Body of pancreas (tissue), 4 donors: Measurements from ENCODE around the gene COL23A1. TPM values are rescaled to one million over a fixed set of nuclear protein-coding genes. Genes with fewer than 3 reads are reported as not detected.

Experiments
- ATAC-seq: fragments of 150-250 bp; one replicate; pipeline ENCODE4 v1.9.1; 2016
- DNase-seq, 4 donors: peaks; one replicate each; pipeline ENCODE4 v3.0.0-alpha.2; 2019
- H3K27ac ChIP-seq, 4 donors: fragments of 200-600 bp; sonication (generic); 1 replicate in 3 of 4; 2 replicates in 1 of 4; pipeline versions ENCODE4 v1.5.1 to v1.6.1; 2016 to 2019; ENCODE audit warnings: mild to moderate bottlenecking in 1 of 4, mixed read lengths in 1 of 4, moderate library complexity in 1 of 4
- H3K27me3 ChIP-seq, 2 donors: fragments of 200-600 bp; sonication (generic); one replicate each; pipeline ENCODE4 v1.6.0; 2016; ENCODE audit warnings: mild to moderate bottlenecking in 1 of 2
- H3K36me3 ChIP-seq, 2 donors: fragments of 200-600 bp; sonication (generic); replicated peaks in 1 of 2; 2 replicates each; pipeline ENCODE4 v1.5.1; 2016; ENCODE audit warnings: low read depth in 2 of 2; ENCODE audit not compliant: insufficient read depth in 1 of 2
- H3K4me1 ChIP-seq: fragments of 200-600 bp; sonication (generic); one replicate; pipeline ENCODE4 v1.6.0; 2016
- H3K4me3 ChIP-seq, 2 donors: fragments of 200-600 bp; sonication (generic); 1 replicate in 1 of 2; 2 replicates in 1 of 2; pipeline ENCODE4 v1.5.1; 2016 to 2019
- H3K9me3 ChIP-seq, 3 donors: fragments of 200-600 bp; sonication (generic); 1 replicate in 2 of 3; 2 replicates in 1 of 3; pipeline ENCODE4 v1.5.1; 2016
- POLR2A ChIP-seq, 3 donors: fragments of 450-650 bp; IDR thresholded peaks; one replicate each; pipeline ENCODE4 v1.6.1; 2016; ENCODE audit warnings: antibody characterized with exemption in 3 of 3, mild to moderate bottlenecking in 2 of 3
- WGBS, 2 donors: methylation state at CpG; one replicate each; pipeline ENCODE4 v1.1.5; 2017; 5-methylcytosine and 5-hydroxymethylcytosine counted together
- intact Hi-C: fragments of 100-400 bp; cut with DNase I; formaldehyde crosslinking; loops from one replicate; pipeline ENCODE4 v1.15.1; 2023
- total RNA-seq, 2 donors: library from RNA; depleted of rRNA; stranded (reverse); fragments of >200 nt; gene quantifications; one replicate each; pipeline ENCODE4 v1.1.0, GENCODE V29; 2016
- TF ChIP-seq, protein P1 (sequence below), 7 experiments: fragments of 450-650 bp in 4 of 7; fragments of 200-600 bp in 3 of 7; sonication (generic) in 3 of 7; IDR thresholded peaks; one replicate each; pipeline ENCODE4 v1.5.1; 2016 to 2019; ENCODE audit warnings: antibody characterized with exemption in 7 of 7

COL23A1 gene
- total RNA-seq, 2 donors from 2014 or later: not detected

GRCh38 chr5:178285399-178286225 is 304.6 kb downstream of the COL23A1 start:
- WGBS, 2 donors: 47 to 71% methylated on average over 5 to 19 of the region's 19 CpGs
- no peaks in the 10 kb centered on the region for H3K36me3 ChIP-seq
- no peak overlapping the region for H3K4me3 ChIP-seq
- no peak for TF ChIP-seq POLR2A (IDR thresholded peaks at IDR 0.05)
- TF ChIP-seq, protein P1, sequence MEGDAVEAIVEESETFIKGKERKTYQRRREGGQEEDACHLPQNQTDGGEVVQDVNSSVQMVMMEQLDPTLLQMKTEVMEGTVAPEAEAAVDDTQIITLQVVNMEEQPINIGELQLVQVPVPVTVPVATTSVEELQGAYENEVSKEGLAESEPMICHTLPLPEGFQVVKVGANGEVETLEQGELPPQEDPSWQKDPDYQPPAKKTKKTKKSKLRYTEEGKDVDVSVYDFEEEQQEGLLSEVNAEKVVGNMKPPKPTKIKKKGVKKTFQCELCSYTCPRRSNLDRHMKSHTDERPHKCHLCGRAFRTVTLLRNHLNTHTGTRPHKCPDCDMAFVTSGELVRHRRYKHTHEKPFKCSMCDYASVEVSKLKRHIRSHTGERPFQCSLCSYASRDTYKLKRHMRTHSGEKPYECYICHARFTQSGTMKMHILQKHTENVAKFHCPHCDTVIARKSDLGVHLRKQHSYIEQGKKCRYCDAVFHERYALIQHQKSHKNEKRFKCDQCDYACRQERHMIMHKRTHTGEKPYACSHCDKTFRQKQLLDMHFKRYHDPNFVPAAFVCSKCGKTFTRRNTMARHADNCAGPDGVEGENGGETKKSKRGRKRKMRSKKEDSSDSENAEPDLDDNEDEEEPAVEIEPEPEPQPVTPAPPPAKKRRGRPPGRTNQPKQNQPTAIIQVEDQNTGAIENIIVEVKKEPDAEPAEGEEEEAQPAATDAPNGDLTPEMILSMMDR (IDR thresholded peaks at IDR 0.05): no peak
- no peak for DNase-seq
- no peak for ATAC-seq
- H3K9me3 ChIP-seq: peaks cover 0 to 5% (median 0%) of the 10 kb centered on the region in 3 donors
- no peaks in the 10 kb centered on the region for H3K27me3 ChIP-seq
- no peaks in the 10 kb centered on the region for H3K4me1 ChIP-seq
- no peak overlapping the region for H3K27ac ChIP-seq
- intact Hi-C loops: loop anchor here (10.0 kb wide), 1 partner anchor 549 kb away; no protein-coding TSS in a partner anchor

DNA sequence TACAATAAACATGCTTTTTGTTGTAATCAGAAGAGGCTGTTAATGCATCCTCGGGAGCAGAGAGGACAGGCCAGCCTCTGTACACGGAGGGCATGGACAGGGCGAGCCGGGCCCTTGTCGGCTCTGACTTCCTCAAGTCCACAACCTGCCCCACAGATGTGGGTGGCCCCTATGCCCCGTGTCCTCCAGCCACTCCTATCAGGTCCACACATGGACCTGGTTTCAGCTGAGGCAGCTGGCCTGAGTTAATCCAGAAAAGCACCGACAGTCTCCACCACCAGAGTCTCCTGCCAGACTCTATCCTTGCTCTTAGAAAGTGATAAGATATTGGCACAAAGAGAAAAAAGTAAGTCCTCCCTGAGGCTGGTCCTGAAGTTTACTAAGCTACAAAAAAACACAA is 305.2 kb downstream of the COL23A1 start:
- Histone ChIP-seq H3K4me3 (no peak overlapping the region), H3K9me3 (peaks cover 0 to 5% (median 0%) of the 10 kb centered on the region in 3 donors), H3K27ac (no peak overlapping the region), H3K36me3 (no peaks in the 10 kb centered on the region), H3K4me1 (peaks cover under 1% of the 10 kb centered on the region), H3K27me3 (no peaks in the 10 kb centered on the region)
- ATAC-seq (no peak), DNase-seq (no peak)
- TF ChIP-seq, protein P1 (IDR thresholded peaks at IDR 0.05): no peak
- 74 to 76% methylated on average over 7 of the region's 7 CpGs for WGBS, 2 donors
- intact Hi-C loops: loop anchor here (5.0 to 10.0 kb wide), 2 partner anchors 267 to 550 kb away; no protein-coding TSS in a partner anchor

GRCh38 chr5:178284093-178284675 is 306.0 kb downstream of the COL23A1 start:
- 30 to 31% methylated on average over 3 of the region's 3 CpGs for WGBS, 2 donors
- Histone ChIP-seq H3K4me3 (no peak overlapping the region), H3K4me1 (peaks cover 4% of the 10 kb centered on the region), H3K36me3 (no peaks in the 10 kb centered on the region), H3K27me3 (no peaks in the 10 kb centered on the region), H3K27ac (no peak overlapping the region), H3K9me3 (peaks cover 0 to 5% (median 0%) of the 10 kb centered on the region in 3 donors)
- TF ChIP-seq, protein P1 (IDR thresholded peaks at IDR 0.05): peak in 6 of 7 experiments; percentile 28 to 80 (median 43)
- no peak for TF ChIP-seq POLR2A (IDR thresholded peaks at IDR 0.05)
- DNase-seq (no peak), ATAC-seq (no peak)
- intact Hi-C loops: loop anchor here (5.0 to 10.0 kb wide), 2 partner anchors 268 to 551 kb away; no protein-coding TSS in a partner anchor

DNA sequence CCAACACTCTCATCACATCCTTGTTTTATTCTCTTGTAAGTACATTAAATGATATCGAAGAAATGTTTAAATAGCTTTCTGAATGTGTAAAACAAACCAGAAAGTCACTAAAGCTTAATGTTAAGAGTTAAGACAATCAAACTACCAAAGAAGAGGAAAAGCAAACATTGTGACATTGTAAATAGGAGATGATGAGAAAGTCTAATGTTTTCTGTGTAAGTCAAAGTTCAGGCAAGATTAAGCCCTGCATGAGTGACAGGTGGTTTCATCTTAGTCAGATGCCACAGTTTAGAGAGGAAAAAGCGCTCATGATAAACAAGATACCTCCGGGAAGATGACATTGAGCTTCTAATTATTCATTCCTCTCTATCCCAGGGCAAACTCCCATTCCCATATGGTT is 306.7 kb downstream of the COL23A1 start:
- Histone ChIP-seq H3K36me3 (no peaks in the 10 kb centered on the region), H3K4me1 (peaks cover 4% of the 10 kb centered on the region), H3K27me3 (no peaks in the 10 kb centered on the region), H3K27ac (no peak overlapping the region), H3K9me3 (peaks cover 0 to 5% (median 0%) of the 10 kb centered on the region in 3 donors), H3K4me3 (no peak overlapping the region)
- intact Hi-C loops: loop anchor here (5.0 to 10.0 kb wide), 2 partner anchors 269 to 551 kb away; no protein-coding TSS in a partner anchor
- no peak for TF ChIP-seq POLR2A (IDR thresholded peaks at IDR 0.05)
- TF ChIP-seq, protein P1 (IDR thresholded peaks at IDR 0.05): no peak
- no peak for ATAC-seq
- DNase-seq: no peak
- WGBS, 2 donors: 46 to 53% methylated on average over 3 of the region's 3 CpGs
